ENCODE data around the gene ABCC5.

Gene ABCC5

DNA sequence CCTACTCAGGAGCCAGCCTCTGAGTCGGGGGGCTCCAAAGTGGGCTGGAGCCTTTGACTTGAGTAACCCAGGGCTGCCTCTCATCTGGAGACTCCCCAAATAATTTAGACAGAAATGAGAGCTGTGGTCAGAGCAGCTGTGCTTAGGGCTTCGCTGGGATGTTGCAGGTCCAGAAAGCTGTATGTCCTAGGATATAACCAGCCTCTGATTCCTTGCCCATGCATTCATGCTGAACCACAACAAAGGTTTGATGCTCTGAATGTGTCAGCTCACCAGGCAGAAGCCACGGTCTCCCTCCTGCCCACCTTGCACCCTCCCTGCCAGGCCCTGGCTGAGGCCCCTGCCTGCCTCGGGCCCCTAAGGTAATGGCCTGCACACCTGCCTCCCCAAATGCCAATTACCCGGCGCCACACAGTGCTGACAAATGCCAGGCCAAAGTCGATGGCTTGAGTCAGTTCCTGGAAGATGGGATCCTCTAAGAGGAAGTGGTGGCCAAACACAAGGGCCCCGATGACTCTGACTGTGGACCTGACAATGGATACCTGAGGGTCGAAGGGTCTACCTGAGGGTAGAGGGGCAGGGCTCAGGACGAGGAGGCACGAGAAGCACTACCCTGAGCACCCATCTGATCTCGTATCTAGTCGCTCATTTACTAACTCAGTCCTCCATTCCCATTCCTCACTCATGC, 111.3 kb downstream of the ABCC5 start:
- H3K4me1 Mint-ChIP-seq: no peaks in the 10 kb centered on the region
- peaks cover 10% of the 10 kb centered on the region for H3K27me3 Mint-ChIP-seq
- H3K27ac Mint-ChIP-seq: no peak overlapping the region
- no peak overlapping the region for H3K4me3 Mint-ChIP-seq
- ATAC-seq: no peak
- no peaks in the 10 kb centered on the region for H3K36me3 Mint-ChIP-seq
- H3K9me3 Mint-ChIP-seq: no peaks in the 10 kb centered on the region

DNA sequence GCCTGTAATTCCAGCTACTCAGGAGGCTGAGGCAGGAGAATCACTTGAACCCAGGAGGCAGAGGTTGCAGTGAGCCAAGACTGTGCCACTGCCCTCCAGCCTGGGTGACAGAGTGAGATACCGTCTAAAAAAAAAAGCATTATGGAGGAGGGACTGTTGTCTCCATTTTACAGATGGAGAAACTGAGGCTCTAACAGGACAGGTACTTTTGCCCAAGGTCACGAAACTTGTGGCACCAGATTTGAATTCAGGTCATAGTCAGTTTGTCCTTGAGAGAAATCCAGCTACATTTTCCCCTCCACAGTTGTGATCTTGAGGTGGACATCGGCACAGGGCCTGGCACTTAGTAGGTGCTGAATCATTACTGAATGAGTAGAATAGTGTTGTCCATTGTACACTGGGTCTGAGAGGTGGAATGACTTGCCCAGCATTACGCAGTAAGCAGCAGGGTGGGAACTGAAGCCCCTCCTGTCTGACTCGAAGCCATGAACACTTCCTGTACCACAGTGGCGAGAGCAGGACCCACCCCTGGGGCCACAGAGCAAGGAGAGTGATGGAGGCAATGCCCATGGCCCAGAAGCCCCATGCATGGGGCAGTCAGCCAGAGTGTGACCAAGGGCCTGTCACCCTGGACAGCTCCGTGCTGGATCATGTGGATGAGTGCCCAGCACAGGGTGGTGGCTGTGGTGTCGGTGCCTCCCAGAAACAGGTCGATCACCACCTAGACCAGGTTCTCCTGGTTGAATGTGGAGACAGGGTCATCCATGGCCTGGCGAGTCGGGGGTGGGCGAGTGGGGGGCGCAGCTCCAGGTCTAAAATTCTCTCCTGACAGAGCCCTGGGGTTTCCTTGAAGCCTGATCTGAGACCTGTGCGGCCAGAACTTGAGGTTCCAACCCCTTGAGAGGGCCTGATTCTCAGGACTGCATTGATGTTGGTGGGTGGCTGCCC, 112.6 kb downstream of the ABCC5 start:
- H3K4me3 Mint-ChIP-seq: no peak overlapping the region
- ATAC-seq: no peak
- H3K9me3 Mint-ChIP-seq: peaks cover 3% of the 10 kb centered on the region
- H3K27me3 Mint-ChIP-seq: peaks cover 16% of the 10 kb centered on the region
- no peak overlapping the region for H3K27ac Mint-ChIP-seq
- no peaks in the 10 kb centered on the region for H3K4me1 Mint-ChIP-seq
- no peaks in the 10 kb centered on the region for H3K36me3 Mint-ChIP-seq

- no peak for ATAC-seq
- Mint-ChIP-seq H3K36me3 (no peaks in the 10 kb centered on the region), H3K4me3 (no peak overlapping the region)
These were observed 119.7 kb downstream of the ABCC5 start for GRCh38 chr3:183898028-183898431.

DNA sequence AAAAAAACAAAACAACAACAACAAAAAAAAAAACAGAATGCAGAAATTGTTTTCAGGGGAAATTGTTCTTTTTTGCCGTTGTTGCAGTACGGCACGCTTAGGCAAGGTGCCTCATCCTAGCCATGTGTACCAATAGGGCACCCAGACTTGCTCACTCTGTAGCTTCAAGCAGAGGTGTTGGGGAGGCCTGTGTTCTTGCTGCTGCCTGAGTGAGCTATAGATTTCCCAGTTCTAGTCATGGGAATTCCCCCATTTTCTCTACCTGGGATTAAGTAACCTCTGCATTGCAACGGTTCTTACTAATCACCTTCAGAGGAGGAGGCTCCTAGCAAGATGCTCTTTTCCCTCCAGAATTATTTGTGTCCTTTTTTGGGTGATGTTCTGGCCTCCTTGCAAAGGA, 120.1 kb downstream of the ABCC5 start:
- Mint-ChIP-seq H3K36me3 (no peaks in the 10 kb centered on the region), H3K9me3 (peaks cover 5% of the 10 kb centered on the region), H3K27me3 (peaks cover 67% of the 10 kb centered on the region), H3K4me3 (no peak overlapping the region), H3K4me1 (peaks cover 11% of the 10 kb centered on the region), H3K27ac (no peak overlapping the region)
- ATAC-seq: peak; percentile 51

More at GRCh38 chr3:183898028-183898431, 119.7 kb downstream of the ABCC5 start:
- peaks cover 63% of the 10 kb centered on the region for H3K27me3 Mint-ChIP-seq
- peaks cover 5% of the 10 kb centered on the region for H3K9me3 Mint-ChIP-seq
- peaks cover 11% of the 10 kb centered on the region for H3K4me1 Mint-ChIP-seq
- H3K27ac Mint-ChIP-seq: no peak overlapping the region

DNA sequence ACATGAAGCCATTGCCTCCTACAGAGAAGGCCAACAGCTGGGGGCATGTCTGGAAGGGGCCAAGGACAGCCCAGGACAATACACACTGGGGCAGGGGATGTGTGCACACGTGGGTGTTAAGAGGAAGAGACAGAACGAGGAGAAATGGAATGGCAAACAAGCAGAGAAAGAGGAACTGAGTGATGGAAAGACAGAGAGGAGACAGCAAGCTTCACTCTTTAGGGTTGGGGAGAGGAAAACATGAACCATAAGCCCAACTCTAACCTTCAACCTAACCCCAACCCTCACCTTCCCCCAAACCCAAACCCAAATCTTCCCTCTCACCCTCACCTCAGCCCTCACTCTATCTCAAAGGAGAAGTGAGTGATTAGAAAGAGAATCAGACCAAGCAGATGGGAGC, 121.1 kb downstream of the ABCC5 start:
- ATAC-seq: peak; percentile 49
- Mint-ChIP-seq H3K9me3 (peaks cover 5% of the 10 kb centered on the region), H3K4me1 (peaks cover 11% of the 10 kb centered on the region), H3K27ac (peak overlapping the region; percentile 2), H3K4me3 (no peak overlapping the region), H3K27me3 (peaks cover 68% of the 10 kb centered on the region), H3K36me3 (no peaks in the 10 kb centered on the region)

GRCh38 chr3:183896184-183896583, 121.5 kb downstream of the ABCC5 start:
- ATAC-seq: no peak

GRCh38 chr3:183895774-183896173, 121.9 kb downstream of the ABCC5 start:
- H3K4me3 Mint-ChIP-seq: no peak overlapping the region
- peaks cover 5% of the 10 kb centered on the region for H3K9me3 Mint-ChIP-seq
- no peaks in the 10 kb centered on the region for H3K36me3 Mint-ChIP-seq
- H3K4me1 Mint-ChIP-seq: peaks cover 11% of the 10 kb centered on the region
- peaks cover 59% of the 10 kb centered on the region for H3K27me3 Mint-ChIP-seq
- ATAC-seq: no peak
- H3K27ac Mint-ChIP-seq: no peak overlapping the region

More at GRCh38 chr3:183896184-183896583, 121.5 kb downstream of the ABCC5 start:
- Mint-ChIP-seq H3K4me3 (no peak overlapping the region), H3K4me1 (peaks cover 11% of the 10 kb centered on the region), H3K36me3 (no peaks in the 10 kb centered on the region), H3K9me3 (peaks cover 5% of the 10 kb centered on the region), H3K27me3 (peaks cover 63% of the 10 kb centered on the region), H3K27ac (peak overlapping the region; percentile 2)

DNA sequence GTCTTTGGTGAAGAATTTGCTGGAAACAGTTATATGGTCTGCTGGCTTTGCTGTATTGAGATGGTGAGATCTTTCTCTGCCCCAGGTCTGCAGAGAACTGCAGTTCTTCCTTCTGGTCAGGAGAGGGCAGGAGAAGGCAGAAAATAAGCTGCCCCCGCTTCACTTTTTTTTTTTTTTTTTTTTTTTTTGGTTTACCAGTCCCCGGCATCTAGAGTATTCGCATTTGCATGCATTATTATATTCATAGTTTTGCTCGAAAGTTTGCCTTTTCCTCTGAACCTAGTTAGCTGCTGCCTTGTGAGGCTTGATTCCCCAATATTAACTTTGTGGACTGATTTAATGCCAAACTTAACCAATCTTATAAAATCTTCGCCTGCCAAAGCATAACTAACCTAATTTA, 122.4 kb downstream of the ABCC5 start:
- H3K4me3 Mint-ChIP-seq: no peak overlapping the region
- peaks cover 4% of the 10 kb centered on the region for H3K9me3 Mint-ChIP-seq
- H3K27me3 Mint-ChIP-seq: peaks cover 55% of the 10 kb centered on the region
- peak; percentile 72 for ATAC-seq
- H3K4me1 Mint-ChIP-seq: peaks cover 11% of the 10 kb centered on the region
- H3K27ac Mint-ChIP-seq: no peak overlapping the region
- no peaks in the 10 kb centered on the region for H3K36me3 Mint-ChIP-seq

DNA sequence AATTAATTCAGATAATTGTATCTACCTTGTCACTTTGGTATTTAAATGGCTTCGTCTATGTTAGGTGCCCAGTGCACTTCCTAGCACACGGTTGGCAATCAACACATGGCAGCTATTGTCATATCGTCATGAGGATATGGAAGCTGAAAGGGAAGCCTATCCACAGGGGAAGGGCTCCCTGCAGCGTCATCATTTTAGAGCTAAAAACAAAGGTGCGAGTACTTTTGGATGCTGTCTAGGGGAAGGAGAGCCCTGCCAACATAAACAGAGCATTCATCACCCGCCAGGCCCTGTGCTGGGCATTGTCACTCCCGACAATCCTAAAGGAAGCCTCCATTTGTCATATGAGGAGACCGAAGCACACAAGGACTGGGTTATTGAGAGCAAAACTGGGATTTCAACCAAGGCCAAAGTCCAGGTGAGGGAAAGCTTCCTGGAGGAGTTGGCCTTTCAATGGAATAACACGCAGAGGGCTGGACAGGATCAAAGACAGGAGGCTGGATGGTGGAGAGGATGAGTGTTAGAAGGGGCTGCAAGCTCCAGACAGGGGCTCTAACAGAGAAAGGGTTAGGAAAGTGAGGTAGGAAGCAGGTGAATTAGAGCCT, 125.0 kb downstream of the ABCC5 start:
- H3K27ac Mint-ChIP-seq: no peak overlapping the region
- H3K4me1 Mint-ChIP-seq: peaks cover 11% of the 10 kb centered on the region
- ATAC-seq: no peak
- H3K36me3 Mint-ChIP-seq: no peaks in the 10 kb centered on the region
- H3K27me3 Mint-ChIP-seq: peaks cover 41% of the 10 kb centered on the region
- H3K9me3 Mint-ChIP-seq: no peaks in the 10 kb centered on the region
- H3K4me3 Mint-ChIP-seq: no peak overlapping the region

DNA sequence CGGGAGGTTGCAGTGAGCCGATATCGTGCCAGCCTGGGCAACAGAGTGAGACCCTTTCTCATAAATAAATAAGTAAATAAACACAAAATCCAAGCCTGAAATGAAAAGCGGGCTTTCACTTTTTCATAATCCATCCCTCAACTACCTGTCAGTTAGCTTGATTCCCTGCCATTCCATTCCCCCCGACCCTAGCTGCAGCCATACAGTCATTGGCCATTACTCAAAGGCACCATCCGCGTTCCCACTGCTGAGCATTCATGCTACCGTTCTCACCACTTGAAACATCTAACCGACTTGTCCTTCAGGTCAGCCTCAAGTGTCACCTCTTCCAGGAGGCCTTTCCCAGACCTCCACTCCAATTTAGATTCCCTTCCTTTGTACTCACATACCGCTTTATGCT, 131.9 kb downstream of the ABCC5 start:
- Mint-ChIP-seq H3K27me3 (peaks cover 11% of the 10 kb centered on the region), H3K4me3 (peak overlapping the region; percentile 57), H3K4me1 (peaks cover 24% of the 10 kb centered on the region), H3K9me3 (no peaks in the 10 kb centered on the region), H3K36me3 (no peaks in the 10 kb centered on the region), H3K27ac (peak overlapping the region; percentile 97)
- ATAC-seq: no peak

DNA sequence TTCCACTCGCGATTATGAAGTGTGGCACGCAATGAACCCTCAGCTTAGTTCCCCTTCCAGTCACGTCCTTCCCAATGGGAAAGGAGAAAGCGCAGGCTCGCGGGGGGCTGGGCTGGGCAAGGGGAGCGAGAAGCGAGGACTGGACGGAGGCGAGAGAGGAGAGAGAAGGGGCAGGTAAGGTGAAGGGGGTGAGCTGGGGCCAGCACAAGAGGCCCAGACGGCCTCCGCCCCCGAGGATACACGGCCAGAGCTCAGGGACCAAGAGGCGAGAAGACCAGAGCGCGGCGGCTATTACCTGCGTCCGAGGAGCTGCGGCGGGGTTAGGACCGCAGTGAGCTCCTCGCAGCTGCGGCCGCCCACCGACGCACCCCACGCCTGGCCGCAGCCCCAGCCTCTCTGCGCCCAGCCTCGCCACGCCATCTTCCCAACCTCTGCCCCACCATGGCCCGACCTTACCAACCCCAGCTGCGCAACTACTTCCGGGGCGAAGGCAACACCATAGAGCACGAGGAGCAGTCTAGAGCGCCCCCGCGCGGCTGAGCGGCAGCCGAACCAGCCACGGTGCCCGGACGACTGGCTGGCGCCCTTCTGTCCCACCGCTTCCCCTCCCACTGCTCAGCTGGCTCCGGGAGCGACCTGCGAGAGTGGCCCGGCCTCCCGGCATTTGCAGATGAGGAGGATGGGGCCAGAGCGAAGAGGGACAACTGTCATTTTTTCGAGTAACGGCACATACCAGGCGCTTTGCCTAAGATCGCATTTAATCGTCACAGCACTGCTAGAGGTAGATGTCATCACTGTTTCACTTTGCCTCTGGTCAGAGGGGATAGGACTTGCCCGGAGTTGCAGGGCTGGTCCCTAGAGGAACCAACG, 133.0 kb downstream of the ABCC5 start, which contains the start of gene PARL:
Gene PARL (minus strand): TSS at position 454 of the 870 bp plus-strand sequence. CDS start 34 bp downstream, at position 420.
- peak; percentile 100 for ATAC-seq
- H3K9me3 Mint-ChIP-seq: no peaks in the 10 kb centered on the region
- H3K27ac Mint-ChIP-seq: peak within 1 kb of the TSS; percentile 97
- peaks cover 11% of the 10 kb centered on the region for H3K27me3 Mint-ChIP-seq
- no peaks in the 10 kb centered on the region for H3K36me3 Mint-ChIP-seq
- H3K4me3 Mint-ChIP-seq: peak within 1 kb of the TSS; percentile 97
- peaks cover 24% of the 10 kb centered on the region for H3K4me1 Mint-ChIP-seq

DNA sequence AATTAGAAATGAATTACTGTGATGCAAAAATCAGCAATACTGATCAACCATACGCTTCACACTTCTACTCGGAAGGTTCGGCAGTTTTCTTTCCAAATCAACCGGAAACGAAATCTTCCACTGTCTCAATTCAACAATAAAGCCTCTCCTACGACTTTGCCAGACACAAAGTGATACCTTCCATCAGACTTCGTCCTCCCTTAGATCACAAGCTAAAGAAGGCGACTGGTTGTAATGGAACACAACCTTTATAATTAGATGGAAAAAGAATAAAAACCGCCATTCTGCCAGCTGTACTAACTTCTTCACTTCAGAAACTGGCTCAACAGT, 133.6 kb downstream of the ABCC5 start:
- peaks cover 27% of the 10 kb centered on the region for H3K4me1 Mint-ChIP-seq
- ATAC-seq: peak; percentile 9
- peak overlapping the region; percentile 97 for H3K4me3 Mint-ChIP-seq
- H3K9me3 Mint-ChIP-seq: no peaks in the 10 kb centered on the region
- H3K27ac Mint-ChIP-seq: peak overlapping the region; percentile 97
- H3K27me3 Mint-ChIP-seq: peaks cover 11% of the 10 kb centered on the region
- H3K36me3 Mint-ChIP-seq: no peaks in the 10 kb centered on the region

GRCh38 chr3:183883291-183884096, 134.2 kb downstream of the ABCC5 start:
- Mint-ChIP-seq H3K36me3 (no peaks in the 10 kb centered on the region), H3K4me1 (peaks cover 33% of the 10 kb centered on the region), H3K27me3 (peaks cover 11% of the 10 kb centered on the region), H3K9me3 (no peaks in the 10 kb centered on the region), H3K4me3 (peak overlapping the region; percentile 97), H3K27ac (peak overlapping the region; percentile 97)
- no peak for ATAC-seq

GRCh38 chr3:183880121-183880520, 137.6 kb downstream of the ABCC5 start:
- Mint-ChIP-seq H3K4me1 (peaks cover 39% of the 10 kb centered on the region), H3K9me3 (no peaks in the 10 kb centered on the region), H3K36me3 (peaks cover 11% of the 10 kb centered on the region), H3K27ac (no peak overlapping the region), H3K27me3 (no peaks in the 10 kb centered on the region), H3K4me3 (no peak overlapping the region)
- no peak for ATAC-seq

All from stimulated activated memory B cell treated with anti-CD40 and anti-IgM and Interleukin-4, amounts not matched to agents 10 μg/mL and 1 μg/mL and 100 μg/mL, for 72 hours (primary cell).